HG02981 (cell line): Measurements from ENCODE around the gene SLC4A2.

Experiments used
- ATAC-seq: cut with Tn5 transposase; IDR thresholded peaks from one replicate; pipeline ENCODE4 v1.9.1; 2021; ENCODE audit warnings: mild to moderate bottlenecking, moderate library complexity; ENCODE audit not compliant: unreplicated experiment

The SLC4A2 gene

GRCh38 chr7:151045262-151045661 lies 14.1 kb upstream of the SLC4A2 start:
- ATAC-seq: no peak

- no peak for ATAC-seq
Measured at GRCh38 chr7:151045967-151046366, 13.4 kb upstream of the SLC4A2 start.

DNA sequence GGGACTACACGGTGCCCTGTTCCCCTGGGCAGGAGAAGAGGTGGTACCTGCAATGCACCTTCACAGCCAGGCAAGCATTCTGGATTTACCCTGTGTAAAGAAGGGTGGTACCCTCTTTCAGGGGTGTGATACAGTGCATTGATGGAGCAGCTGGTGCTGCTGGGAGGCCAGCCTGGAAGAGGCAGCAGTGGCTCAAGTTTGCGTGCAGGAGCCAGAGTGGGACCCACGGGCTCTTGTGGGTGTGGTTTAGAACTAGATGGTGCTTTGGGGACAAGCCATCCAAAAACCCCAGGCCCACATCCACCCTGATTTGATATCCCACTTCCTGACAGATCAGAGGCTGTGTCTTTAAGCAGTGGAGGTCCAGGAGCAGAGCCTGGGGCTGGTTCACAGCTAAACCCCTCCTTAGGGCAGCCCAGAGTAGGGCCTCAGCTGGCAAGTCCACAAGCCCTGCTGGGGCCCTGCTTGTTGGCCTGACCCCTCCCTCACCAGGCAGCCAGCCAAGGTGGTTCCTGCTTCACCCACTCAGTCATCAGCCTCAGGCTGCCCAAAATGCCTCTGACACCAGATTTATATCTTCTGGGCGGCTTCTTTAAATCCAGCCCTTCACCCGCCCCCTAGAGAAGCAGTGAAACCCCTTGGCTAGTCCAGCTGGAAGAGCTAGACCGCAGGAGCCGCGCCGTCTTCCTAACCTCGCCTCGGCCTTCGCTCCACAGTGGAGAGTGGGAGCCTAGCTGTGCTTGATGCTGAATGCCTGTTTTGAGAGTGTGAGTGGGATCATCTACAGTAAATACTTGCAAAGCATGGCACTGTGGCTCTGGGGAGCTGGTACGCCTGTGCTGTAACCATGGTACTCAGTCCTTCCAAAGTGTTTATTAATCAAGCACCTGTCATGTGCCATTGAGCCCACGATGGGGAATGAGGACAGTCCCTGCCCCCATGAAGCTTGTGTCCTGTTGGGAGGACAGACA lies 12.5 kb upstream of the SLC4A2 start:
- no peak for ATAC-seq

DNA sequence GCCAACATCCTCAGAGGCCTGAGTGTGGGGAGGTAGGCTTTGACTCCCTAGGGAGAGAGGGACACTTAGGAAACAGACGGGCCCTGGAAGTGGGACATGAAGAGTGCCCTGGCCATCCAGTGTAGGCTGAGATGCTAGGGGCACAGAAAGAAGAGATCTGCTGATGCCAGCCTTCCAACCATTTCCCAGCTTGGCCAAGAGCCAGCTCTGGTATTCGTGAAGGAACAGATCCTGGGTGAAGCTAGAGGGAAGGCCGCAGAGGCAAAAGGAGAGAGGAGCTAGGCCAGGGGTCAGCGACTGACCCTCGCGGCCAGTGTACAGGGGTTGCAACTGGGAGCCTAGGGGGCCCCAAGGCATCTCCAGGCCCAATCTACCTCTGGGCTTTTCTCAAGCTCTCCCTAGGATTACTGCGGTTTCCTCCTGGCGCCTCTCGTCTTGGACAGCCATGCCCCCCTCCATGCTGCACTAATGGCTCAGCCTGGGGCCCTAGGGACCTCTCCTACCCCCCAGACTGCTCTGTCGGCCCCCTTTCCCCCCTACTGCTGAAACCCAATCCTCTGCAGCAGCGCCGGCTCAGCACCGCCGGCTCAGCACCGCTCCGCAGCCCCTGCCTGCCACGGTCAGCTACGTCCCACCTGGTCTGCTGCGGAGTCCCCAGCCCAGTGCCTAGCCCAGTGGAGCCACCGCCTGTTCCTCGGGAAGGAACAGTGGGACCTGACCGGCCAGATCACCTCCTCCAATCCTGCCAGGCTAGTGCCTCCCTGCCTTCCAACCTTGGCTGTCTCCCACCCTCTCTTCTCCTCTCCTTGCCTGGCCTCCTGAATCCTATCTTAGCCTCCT lies 11.2 kb upstream of the SLC4A2 start, which contains the start of gene ASIC3:
ASIC3 (plus strand) TSS at position 556 of the 840 bp plus-strand sequence. CDS start 355 bp downstream, outside the sequence.
- no peak for ATAC-seq

DNA sequence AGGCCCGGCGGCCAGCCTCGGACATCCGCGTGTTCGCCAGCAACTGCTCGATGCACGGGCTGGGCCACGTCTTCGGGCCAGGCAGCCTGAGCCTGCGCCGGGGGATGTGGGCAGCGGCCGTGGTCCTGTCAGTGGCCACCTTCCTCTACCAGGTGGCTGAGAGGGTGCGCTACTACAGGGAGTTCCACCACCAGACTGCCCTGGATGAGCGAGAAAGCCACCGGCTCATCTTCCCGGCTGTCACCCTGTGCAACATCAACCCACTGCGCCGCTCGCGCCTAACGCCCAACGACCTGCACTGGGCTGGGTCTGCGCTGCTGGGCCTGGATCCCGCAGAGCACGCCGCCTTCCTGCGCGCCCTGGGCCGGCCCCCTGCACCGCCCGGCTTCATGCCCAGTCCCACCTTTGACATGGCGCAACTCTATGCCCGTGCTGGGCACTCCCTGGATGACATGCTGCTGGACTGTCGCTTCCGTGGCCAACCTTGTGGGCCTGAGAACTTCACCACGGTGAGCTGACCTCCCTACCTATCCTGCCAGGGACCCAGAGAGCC lies 10.4 kb upstream of the SLC4A2 start:
- ATAC-seq: no peak

- no peak for ATAC-seq
Measured at GRCh38 chr7:151051108-151051507, 8.3 kb upstream of the SLC4A2 start.

DNA sequence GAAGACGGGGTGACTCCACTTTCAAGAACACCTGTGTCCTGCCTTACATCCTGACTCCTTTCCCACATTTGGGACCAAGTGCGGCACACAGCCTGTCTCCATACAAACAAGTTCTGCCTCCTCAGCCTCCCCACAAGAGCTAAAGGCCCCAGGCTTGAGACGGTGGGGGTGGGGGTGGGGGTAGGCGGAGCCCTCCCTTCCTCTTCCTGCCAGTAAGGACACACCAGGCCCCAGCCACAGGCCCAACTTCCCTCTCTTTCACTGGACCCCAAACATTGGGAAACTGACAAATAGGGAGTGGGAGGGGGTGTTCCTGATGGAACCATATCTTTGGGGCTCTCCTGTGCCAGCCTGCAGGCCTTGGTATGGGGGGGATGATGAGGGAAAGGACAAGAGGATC lies 6.3 kb upstream of the SLC4A2 start:
- no peak for ATAC-seq

DNA sequence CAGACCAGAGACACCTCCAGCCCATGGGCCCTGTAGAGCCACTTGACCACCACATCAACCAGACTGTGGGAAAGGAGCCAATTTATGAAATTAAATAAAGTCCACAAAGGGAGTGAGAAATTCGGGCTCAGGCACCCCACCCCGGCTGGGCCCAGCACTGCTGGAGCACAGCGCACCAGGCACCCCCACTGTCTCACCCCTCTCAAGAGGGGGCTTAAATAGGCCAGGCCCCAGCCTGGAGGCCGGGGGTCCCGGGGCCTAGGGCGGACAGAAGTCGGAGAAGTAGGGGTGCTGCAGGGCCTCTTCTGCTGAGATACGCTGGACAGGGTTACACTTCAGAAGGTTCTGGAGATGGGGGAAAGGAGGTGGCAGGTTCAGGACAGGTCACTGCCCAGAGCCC lies 5.6 kb upstream of the SLC4A2 start:
- no peak for ATAC-seq

- no peak for ATAC-seq
Measured at GRCh38 chr7:151056283-151056665, 3.1 kb upstream of the SLC4A2 start.

DNA sequence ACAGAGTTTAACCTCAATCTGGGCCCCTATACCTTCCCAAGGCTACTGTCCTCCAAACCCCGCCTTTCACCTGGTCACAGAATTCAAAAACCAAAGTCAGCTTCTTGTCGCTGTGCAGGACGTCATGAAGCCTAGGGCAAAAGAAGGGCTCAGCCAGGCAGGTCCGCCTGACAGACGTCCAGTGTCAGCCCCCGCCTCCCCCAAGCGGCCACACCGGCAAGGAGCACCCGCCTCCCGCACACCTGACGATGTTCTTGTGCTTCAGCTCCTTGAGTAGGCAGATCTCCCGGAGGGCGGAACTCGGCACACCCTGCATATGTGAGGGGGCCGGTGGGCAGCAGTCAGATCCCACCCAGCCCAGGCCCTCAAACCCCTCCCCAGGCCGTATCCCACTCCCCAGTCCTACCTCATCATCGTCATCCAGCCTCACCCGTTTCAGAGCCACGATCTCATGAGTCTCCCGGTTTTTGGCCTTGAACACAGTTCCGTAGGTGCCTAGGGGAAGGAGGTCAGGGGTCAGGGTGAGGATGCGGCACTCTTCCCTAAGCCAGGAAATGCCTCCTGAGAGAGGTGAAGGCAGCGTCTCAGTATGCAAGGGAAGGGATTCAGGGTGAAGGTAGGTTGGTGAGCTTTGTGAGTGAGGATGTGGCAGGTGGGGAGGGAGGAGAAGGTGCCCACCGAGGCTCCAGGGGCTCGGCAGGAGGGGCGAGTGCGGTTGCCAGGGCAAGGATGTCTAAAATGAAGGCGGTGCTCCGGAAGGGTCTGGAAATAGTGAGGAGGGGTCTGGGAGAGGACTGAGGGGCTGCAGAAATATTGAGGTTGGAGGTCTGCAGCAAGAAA lies 2.5 kb upstream of the SLC4A2 start:
- ATAC-seq: no peak

DNA sequence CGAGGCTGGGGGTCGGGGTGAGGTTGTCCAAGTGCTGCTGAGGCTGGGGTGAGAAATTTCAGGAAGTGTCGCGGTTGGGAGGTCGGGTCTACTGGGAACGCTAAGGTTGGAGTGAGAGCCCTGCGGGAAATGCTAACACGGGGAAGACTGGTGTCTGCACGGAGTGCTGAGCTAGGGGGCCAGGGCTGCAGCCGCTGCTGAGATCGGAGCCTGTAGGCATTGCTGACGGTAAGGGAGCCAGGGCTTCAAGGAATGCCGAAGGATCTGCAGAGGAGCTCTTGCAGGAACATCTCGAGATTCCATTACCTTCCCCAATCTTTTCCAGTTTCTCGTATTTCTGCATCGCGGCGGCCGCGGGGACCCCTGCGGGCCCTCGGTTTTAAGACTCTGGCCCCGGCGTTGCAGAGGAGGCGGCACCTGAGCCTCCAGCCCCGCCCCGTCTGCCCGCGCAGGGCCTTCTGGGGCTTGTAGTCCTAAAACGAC lies 1.8 kb upstream of the SLC4A2 start, which contains the start of gene CDK5:
CDK5 (minus strand) TSS at position 392 of the 483 bp plus-strand sequence; CDS start at position 343, 49 bp downstream.
- ATAC-seq: peak; percentile 12

GRCh38 chr7:151057989-151058780 lies 1.2 kb upstream of the SLC4A2 start:
- peak; percentile 90 for ATAC-seq

- ATAC-seq: no peak
Measured at GRCh38 chr7:151058781-151059366, 515 bp upstream of the SLC4A2 start.

GRCh38 chr7:151060113-151060415 lies 675 bp downstream of the SLC4A2 start:
- no peak for ATAC-seq

DNA sequence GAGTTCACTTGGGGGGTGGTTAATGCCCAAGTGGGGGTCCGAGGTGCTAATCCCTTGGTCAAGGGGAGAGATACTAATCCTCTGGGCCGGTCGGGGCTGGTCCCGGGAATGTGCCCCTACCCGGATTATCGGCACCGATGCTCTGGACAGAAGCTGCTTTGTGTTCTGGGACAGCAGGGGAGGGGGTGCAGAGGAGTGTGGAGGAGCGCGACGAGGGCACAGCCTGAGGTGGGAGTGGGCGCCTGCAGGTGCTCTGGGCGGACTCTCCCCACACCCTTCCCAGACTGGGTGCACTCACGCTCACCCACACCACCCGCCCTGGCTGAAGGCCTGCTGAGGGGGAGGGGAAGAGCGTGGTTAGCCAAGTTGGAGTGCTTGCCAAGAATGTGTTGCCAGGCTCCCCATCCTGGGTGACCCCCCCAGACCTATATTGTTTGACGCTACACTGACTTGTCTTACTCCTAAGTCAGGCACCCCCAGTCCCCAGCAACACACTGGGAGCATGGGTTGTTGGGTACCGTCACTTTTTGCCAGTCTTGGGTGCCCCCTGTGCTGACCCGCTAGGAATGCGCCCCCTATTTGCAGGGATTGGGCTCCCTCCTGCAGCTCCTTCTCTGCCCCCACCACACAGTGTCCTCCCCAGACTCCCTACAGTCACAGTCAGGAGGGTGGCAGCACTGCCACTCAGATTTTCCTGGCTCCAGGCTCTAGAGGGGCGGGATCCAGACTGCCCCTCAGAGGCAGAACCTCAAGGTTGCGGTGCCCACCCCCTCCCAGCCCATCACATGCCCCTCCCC lies 1.2 kb downstream of the SLC4A2 start:
- ATAC-seq: no peak

GRCh38 chr7:151061213-151062110 lies 2.1 kb downstream of the SLC4A2 start:
- ATAC-seq: no peak

DNA sequence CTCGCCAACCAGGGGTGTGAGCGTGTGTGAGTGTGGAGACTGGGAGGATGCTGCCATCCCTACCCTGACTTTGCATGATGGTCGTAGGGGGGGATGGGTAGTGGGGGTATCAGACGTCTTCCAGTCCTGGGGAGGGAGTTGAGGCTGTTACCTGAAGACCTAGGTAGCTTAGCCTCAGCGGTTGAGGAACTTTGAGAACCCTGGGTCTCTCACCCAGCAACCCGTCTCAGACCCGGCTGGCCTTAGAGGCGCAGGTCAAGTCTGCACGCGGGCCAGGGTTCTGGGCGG lies 2.7 kb downstream of the SLC4A2 start:
- no peak for ATAC-seq
